Left cardiac atrium (tissue), 4 donors: ENCODE results near the gene TGFA. TPM values are rescaled to one million over a fixed set of nuclear protein-coding genes. Genes with fewer than 3 reads are reported as not detected.

ENCODE experiments used
- ATAC-seq, 2 donors: fragments of 200-7000 bp; cut with Tn5 transposase; one replicate each; pipeline ENCODE4 v1.9.1; 2020; ENCODE audit warnings: mild to moderate bottlenecking in 2 of 2, moderate library complexity in 2 of 2
- DNase-seq: peaks from one replicate; pipeline ENCODE4 v3.0.0-alpha.2; 2020
- intact Hi-C, 2 donors: fragments of 100-400 bp; cut with DNase I; formaldehyde crosslinking; loops; one replicate each; pipeline versions ENCODE4 v1.14.1 to v1.15.1; 2022 to 2023
- total RNA-seq, 2 donors: library from RNA; stranded (reverse); fragmentation: NEBNext Ultra II Directional; extraction: Animal tissue kit (Norgen Biotek cat#: 25700); gene quantifications; one replicate each; pipeline ENCODE4 v1.2.1, GENCODE V29; 2021
- donor health status: DM: no; HTN: yes; CAD: no.
- donor health status: DM: no; HTN: yes; CAD: no; lungs with severe emphysema.
- donor health status: DM: yes; HTN: yes; CAD: no.
- donor health status: Dilated cardiomyopathy.

Gene TGFA
- total RNA-seq, 2 donors from 2014 or later = 1.0 TPM

DNA sequence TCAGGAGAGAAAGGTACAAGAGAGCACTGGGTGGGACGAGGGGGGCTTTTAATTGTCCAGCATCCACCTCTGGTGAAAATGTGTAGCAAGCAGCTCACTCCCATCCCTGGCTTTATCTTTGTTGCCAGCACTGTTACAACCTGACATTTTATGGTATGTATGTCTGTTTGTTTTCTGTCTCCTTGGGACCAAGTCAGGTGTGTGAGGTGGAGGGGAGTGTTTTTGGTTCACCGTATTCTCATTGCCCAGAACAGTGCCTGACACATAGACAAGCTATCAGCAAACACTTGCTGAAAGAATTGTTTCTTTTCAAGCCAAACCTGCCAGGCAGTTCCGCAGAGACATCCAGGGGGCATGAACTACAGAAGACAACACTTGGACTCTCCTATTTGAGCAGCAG lies 24.7 kb downstream of the TGFA start:
- ATAC-seq (no peak), DNase-seq (no peak)
- intact Hi-C loops = no loop called here

DNA sequence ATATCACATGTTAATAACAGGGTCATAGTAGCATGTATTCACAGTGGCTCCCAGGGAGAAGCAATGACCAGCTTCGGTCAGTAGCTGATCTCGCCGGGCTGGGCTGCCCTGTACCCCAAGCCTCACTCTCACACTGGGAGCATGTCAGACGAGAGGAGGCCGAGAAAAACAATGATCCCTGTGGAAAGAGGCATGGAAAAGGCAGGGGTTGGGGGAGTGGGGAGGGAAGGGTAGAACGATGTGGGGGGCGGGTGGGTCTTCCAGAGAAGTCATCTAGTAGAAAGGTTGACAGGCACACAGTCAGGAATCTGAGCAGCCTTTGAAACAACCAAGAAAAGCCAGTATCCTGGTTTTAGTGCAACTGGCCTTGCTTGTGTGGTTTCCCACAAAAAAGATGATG lies 25.4 kb downstream of the TGFA start:
- intact Hi-C loops = no loop called here
- no peak for ATAC-seq
- no peak for DNase-seq

DNA sequence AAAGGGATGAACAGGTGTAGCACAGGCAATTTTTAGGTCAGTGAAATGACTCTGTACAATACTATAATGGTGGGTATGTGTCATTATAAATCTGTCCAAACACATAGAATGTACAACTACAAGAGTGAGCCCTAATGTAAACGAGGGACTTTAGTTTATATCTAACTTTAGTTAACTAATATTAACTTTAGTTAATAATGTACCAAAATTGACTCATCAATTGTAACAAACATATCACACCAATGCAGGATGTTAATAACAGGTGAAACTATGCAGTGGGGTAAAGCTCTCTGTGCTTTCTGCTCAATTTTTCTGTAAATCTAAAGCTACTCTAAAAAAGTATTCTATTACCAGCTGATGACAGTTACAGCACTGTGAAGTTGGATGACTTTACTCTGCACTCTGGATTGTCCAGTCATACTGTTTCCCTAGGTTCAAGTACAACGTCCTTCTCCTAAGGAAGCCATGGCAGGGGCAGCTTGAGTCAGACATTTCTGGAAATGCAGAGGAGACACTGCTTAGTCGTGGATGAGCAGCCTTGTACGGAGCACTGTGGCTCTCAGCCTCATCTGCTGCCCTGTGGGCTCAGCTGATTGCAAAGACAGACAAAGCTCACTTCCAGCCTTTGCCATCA lies 26.1 kb downstream of the TGFA start:
- no peak for ATAC-seq
- intact Hi-C loops = no loop called here
- DNase-seq = no peak

DNA sequence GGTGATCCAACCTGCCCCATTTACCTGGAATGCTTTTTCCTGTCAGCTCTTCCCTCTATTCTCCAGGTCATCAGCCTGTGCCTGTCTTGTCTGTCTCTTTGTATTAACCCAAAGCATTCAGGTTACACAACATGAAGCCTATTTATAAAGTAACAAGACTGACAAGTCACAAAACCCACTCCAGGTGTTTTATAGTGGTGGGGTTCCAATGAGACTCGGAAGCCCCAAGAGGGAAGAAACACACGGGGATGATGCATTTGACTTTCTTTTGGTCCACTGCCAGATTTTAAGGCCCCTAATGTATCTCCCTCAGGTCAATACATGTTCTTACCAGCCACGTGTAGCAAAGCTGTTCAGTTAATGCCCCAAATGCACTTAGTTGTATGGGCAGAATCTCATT lies 27.5 kb downstream of the TGFA start:
- ATAC-seq (no peak), DNase-seq (no peak)
- intact Hi-C loops = no loop called here

DNA sequence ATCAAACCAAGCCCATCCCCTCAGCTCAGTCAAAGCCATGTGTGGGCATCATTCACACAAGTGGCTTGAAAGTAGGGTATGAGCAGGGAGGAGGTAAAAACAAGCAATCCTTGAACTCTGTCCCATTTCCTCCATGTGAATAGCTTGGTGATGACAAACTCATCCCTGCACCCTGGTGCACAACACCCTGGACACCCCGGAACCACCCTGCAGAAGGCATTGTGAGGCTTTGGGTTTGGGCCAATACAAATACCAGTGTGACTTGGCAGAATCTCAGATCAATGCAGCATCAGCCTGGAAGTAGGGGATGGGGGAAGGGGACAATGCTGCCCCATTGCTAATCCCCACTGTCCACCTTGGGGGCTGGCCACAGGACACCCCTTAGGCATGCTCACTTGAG lies 28.6 kb downstream of the TGFA start:
- DNase-seq = no peak
- ATAC-seq = no peak
- intact Hi-C loops = no loop called here

DNA sequence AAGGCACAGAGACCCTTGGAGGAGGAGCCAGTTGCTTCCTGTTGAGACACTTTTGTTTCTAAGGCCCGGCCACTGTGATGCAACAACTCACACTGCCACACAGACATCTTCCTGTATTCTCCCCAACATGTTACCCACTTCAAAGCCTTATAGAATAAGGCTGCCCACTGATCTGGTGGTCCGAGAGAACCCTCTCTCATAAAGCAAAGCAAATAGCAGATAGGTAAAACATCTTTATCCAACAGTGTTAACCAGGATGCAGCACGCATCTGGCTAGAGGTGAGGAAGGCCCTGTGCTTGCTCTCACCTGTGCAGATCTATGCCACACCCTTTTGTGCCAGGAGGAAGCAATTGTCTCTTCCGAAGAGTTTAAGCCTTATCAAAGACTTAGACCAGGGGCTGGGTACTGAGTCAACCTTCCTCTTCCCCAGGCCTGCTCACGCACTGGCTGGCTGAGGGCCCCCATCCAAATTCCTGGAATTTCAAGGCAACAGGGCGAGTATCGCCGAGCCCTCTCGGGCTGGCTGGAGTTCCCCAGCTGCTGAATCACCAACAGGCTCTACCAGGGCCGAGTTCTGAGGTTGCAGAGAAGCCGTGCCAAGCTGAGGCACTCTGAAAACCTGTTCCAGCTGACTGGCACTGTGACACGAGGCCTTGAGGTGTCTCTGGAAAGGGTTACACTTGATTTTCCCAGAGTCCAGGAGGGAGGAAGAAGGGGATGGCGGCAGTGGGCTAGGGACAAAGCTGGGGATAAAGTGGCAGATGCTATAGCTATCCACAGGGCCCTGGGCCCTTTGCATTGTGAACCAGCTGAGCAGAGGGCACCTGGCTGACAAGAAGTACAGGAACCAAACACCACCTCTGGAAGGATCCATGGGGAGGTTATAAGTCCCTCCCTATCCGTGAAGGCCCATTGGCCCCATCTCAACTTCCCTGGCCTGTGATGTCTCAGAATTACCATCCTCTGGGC lies 29.3 kb downstream of the TGFA start:
- intact Hi-C loops = no loop called here
- peak; percentile 73 to 94 for ATAC-seq
- no peak for DNase-seq

DNA sequence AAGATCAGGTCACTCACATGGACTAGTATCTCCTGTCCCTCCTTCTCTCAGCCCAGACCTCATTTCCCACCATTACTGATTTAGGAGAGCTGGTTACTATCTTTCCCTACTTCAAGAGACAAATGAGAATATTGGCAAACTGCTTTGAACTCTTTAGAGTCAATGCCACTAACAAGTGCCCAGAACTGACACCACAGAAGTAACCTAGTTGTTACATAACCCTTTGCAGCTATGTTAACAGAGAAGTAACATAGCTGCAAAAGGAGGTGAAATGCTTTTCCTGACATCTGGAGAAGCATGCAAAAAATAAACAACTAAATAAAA lies 30.0 kb downstream of the TGFA start:
- intact Hi-C loops = no loop called here
- no peak for ATAC-seq
- DNase-seq = no peak

DNA sequence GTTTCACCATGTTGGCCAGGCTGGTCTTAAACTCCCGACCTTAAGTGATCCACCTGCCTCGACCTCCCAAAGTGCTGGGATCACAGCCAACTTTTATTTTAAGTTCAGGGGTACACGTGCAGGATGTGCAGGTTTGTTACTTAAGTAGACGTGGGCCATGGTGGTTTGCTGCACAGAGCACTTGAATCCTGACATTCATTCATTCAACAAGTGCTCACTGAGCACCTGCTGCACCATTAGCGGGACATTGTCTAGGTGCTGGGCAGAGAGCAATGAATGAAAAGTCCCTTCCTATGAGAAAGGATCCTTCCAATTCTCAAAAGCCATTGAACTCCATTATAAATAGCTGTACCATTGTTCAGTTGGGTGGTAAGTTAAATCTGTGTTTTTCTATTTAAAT lies 31.0 kb downstream of the TGFA start:
- DNase-seq = no peak
- ATAC-seq = no peak
- intact Hi-C loops = no loop called here

DNA sequence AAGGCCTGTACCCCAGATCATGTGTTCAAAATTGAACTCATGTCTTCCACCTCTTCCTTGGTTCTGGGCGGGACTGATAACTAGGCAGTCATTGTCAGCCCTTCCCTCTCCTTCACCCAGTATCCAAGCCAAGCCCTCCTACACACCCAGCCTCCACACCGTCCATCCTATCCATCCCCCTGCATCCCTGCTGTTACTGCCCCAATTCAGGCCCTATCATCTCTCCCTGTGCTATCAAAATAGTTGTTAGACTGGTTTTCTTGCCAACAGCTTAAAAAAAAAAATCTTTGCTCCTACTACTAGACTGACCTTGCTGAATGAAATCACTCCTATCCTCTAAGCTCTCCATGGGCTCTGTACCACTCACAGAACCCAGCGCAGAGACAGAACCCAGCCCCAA lies 32.8 kb downstream of the TGFA start:
- DNase-seq (no peak), ATAC-seq (no peak)
- intact Hi-C loops = no loop called here

DNA sequence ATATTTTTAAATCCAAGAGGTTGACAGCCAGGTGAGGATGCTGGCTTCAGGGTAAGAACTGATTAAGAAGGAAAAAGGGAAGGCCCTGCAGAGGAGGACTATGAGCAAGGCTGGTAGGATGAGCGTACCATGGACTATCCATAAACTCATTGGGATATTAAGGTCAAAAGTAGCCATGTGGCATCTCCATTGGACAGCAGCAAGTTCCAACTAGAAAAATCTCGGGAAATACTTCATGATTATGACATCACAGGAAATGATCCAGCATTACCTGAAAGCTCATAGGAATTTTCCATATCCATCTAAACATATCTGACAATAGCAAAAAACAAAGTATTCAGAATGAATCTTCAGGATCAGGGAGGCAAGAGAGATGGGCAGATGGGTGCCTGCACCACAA lies 34.2 kb downstream of the TGFA start:
- ATAC-seq (no peak), DNase-seq (no peak)
- intact Hi-C loops = no loop called here

DNA sequence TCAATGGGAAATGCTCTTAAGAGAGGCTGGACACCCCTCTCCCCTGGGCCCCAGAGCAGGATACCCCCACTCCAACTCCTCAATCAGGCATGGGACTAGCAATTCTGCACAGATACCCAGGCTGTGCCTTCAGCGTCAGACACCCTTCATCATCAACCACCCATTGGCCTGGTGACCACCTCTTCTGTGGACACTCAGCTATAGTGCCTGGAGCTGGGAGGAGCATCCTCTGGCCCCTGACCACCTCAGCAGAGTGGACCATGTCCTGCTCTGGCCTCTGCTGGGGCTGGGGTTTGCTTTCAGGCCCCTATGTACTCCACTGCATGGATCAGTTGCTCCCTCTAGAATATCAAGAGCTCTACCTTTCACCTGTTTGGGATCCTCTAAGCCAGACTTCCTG lies 35.1 kb downstream of the TGFA start:
- intact Hi-C loops = no loop called here

DNA sequence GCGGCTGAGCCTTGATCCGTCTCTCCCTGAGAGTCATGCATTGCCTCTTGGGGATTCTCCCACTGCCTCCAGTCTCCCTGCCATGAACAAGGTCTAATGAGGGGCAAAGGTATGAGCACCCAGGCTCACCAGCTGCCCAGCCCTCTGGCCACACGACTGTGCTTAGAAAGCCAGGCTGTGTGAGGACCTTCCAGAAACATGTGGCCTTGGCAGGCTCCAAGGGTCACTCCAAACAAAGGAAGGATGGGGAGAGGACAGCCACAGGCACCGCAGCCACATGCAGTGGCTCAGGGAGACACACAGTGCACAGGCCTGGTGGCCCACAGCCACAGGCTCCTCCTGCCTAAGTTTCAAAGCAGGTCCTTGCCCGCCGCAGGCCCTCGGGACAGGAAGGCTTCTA lies 35.8 kb downstream of the TGFA start:
- DNase-seq (no peak), ATAC-seq (no peak)
- intact Hi-C loops = no loop called here

More for the DNA sequence above, 35.1 kb downstream of the TGFA start:
- ATAC-seq = no peak
- no peak for DNase-seq

DNA sequence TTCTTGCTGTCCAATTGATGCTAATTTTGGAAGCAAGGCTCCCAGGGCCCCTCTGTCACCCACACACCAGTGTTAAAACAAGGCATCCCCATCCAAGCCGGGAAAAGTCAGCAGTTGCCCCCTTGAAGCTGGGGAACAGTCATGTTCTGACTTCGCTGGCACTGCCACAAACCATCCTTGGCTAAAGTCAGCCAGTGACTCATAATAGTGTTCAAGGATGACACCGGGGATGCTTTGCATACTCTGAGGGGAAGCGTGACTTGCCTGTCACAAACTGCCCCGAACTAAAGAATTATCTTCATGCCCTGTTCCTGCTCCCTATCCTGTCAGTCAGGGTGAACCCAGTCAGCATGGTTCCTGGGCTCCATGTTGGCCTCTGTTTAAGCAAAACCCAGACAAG lies 37.0 kb downstream of the TGFA start:
- intact Hi-C loops = no loop called here
- DNase-seq = no peak
- peak in 1 of 2 donors; percentile 67 for ATAC-seq

DNA sequence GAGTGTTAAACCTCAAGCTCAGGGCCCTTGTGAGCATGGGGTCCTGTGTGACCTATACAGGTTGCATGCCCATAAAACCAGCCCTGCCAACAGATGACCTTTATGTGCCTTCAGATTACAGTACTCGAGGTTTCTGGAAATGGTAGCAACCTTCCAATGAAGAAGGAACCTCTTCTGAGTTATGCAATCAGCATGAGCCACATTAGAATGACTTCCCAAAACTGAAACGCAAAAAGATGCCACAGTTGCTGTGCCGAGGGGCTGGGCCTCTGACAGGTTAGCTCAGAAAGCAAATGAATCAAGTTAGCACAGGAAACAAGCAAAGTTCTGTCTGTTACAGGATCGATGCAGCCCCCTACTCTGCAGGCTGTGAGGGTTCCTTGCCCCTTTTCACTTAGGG lies 37.7 kb downstream of the TGFA start:
- DNase-seq = no peak
- ATAC-seq = peak in 1 of 2 donors; percentile 28
- intact Hi-C loops = no loop called here

DNA sequence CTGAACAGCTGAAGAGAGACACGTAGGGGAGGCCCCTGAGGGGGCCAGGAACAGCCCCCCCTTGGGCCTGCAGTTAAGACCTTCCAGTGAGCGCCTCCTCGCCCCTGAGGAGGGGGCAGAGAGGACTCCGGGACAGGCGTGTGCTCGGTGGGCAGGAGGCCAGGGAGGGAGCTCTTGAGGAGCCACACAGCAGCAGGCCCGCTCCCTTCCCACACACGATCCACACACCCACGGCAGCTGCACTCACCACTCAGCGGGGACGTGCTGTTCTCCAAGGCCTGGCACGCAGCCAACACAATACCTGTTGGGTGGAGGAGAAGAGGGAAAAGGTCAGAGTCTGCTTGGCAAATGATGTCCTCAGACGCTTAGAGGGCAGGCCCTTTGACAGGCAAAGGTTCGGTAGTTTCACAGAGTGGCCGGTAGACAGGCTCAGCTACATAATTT lies 39.0 kb downstream of the TGFA start:
- peak in 1 of 2 donors; percentile 30 for ATAC-seq
- intact Hi-C loops = no loop called here

DNA sequence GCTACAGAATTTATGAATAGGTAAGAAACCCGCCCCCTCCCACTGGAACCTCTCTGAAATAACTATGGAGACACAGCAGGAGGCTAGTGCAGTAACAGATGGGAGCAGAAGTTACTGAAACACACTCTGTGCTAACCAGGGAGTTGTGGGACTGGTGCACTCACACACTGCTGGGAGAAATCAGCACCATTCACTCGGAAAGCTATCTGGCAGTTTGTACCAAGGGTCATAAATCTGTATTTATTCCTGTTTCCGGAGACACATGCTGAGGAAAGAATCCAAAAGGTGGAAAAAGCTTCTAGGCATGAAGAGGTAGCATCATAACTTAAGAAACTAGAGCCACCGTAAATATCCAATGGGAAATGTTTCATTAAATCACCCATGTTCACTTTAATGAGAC lies 39.9 kb downstream of the TGFA start:
- intact Hi-C loops = no loop called here
- DNase-seq (no peak), ATAC-seq (no peak)

More for the DNA sequence above, 39.0 kb downstream of the TGFA start:
- no peak for DNase-seq

DNA sequence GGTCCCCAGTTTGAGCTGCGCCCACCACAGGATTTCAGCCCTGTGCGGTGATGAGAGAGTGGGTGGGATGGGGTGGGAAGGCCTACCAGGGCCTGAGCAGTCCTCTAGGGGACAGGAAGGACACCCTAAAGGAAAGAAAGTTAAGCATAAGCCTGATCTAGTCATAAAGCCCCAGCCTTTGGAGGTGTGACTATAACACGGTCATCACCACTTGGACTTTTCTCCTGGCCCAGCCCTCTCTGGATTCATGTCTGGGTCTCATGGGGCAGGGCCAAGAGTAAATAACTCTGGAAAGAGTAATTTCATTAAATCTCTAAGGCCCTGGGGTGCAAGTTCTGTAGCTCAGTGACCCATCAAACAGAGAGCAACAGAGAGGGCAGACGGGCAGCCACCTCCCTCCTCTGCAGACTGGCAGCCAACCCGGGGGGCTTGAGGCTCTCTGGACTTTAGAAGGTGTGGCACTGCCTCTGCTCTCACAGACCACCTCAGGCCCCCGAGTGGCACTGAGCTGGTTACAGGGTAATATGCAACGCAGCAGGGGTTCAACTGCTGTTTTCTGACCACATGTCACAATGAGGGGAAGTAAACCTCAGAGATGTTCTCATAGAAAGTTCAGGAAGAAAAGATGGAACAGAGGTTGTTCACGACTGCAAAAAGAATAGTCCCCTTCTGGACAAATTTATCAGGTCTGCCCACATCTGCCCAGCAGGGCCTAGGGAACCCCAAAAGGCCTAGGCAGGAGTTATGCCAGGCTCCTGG lies 41.5 kb downstream of the TGFA start:
- DNase-seq (no peak), ATAC-seq (no peak)
- intact Hi-C loops = no loop called here

DNA sequence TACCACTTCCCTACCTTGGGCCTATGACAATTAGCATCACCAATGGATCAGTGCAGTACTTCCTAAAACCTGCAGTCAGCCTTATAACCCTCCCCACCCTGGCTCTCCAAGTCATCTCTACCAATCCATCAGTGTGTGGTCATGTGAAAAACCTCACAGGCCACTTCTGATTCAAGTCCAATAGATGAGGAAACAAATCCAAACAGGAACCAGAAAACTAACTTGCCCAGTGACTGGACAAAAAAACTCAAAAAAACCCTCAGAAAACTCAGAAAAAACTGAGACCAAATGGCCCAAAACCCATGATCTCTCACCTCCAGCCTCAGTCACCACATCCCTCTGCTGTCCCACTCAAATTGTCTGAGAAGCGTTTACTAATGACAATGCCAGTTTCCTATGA lies 43.3 kb downstream of the TGFA start:
- ATAC-seq (no peak), DNase-seq (no peak)

DNA sequence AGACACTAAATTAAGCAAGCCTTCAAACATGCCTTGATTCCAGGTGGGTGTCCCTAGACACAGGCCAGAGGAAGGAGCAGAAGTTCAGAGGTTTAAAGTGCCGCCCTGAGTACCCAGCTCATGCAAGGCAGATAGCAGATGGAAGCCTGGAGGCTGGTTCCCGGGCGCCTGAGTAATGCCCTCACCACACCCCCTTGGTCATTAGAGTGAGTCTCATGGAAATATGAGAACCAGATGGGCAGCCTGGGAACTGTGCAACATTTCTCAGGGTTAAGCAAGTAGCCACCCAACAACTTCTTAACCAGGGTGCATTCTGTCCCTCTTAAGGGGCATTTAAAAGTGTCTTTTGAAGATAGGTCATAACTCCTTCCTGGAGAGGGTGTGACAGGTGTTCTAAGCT lies 44.1 kb downstream of the TGFA start:
- intact Hi-C loops = no loop called here
- ATAC-seq (no peak), DNase-seq (no peak)

More for the DNA sequence above, 43.3 kb downstream of the TGFA start:
- intact Hi-C loops = no loop called here
